H9 (cell line): ENCODE measurements around the gene GNPTAB. TPM values are rescaled to one million over a fixed set of nuclear protein-coding genes. Genes with fewer than 3 reads are reported as not detected.

Source experiments
- DNase-seq: peaks from one replicate; pipeline ENCODE4 v3.0.0-alpha.2; 2017
- H2AFZ ChIP-seq: one replicate; pipeline ENCODE4 v1.6.1; 2013; ENCODE audit warnings: mild to moderate bottlenecking, low read length, control low read depth, moderate library complexity
- H2AK5ac ChIP-seq: 2 replicates; pipeline ENCODE4 v1.6.1; 2013; ENCODE audit warnings: low read length, control low read depth, mixed read lengths; ENCODE audit not compliant: insufficient read length
- H2BK120ac ChIP-seq: one replicate; pipeline ENCODE4 v1.6.1; 2013; ENCODE audit warnings: low read depth, mild to moderate bottlenecking, low read length, control low read depth, inconsistent platforms; ENCODE audit not compliant: poor library complexity, severe bottlenecking
- H2BK12ac ChIP-seq: 2 replicates; pipeline ENCODE4 v1.6.1; 2013; ENCODE audit warnings: low read length, control low read depth, mixed read lengths, low read depth; ENCODE audit not compliant: insufficient read length
- H2BK15ac ChIP-seq: 2 replicates; pipeline ENCODE4 v1.6.1; 2013; ENCODE audit warnings: low read depth, low read length, control low read depth
- H2BK20ac ChIP-seq: one replicate; pipeline ENCODE4 v1.6.1; 2013; ENCODE audit warnings: low read depth, mild to moderate bottlenecking, low read length, control low read depth, inconsistent platforms; ENCODE audit not compliant: poor library complexity, severe bottlenecking
- H2BK5ac ChIP-seq: 2 replicates; pipeline ENCODE4 v1.6.1; 2013; ENCODE audit warnings: low read length, control low read depth, mixed read lengths; ENCODE audit not compliant: insufficient read length
- H3K14ac ChIP-seq: 2 replicates; pipeline ENCODE4 v1.6.1; 2013; ENCODE audit warnings: low read length, control low read depth; ENCODE audit not compliant: insufficient read depth
- H3K18ac ChIP-seq: 2 replicates; pipeline ENCODE4 v1.6.1; 2013; ENCODE audit warnings: low read depth, mild to moderate bottlenecking, mixed read lengths, low read length, control low read depth; ENCODE audit not compliant: insufficient read length
- H3K23ac ChIP-seq: 2 replicates; pipeline ENCODE4 v1.6.1; 2013; ENCODE audit warnings: low read length, control low read depth, mixed read lengths, low read depth; ENCODE audit not compliant: insufficient read length
- H3K23me2 ChIP-seq: 2 replicates; pipeline ENCODE4 v1.6.1; 2013; ENCODE audit warnings: low read depth, mild to moderate bottlenecking, mixed read lengths, low read length, control low read depth; ENCODE audit not compliant: insufficient read length, poor library complexity, severe bottlenecking
- H3K27ac ChIP-seq: 2 replicates; pipeline ENCODE4 v1.5.1; 2013; ENCODE audit warnings: low read length, control low read depth, mixed read lengths, low read depth; ENCODE audit not compliant: insufficient read length
- H3K27me3 ChIP-seq: 2 replicates; pipeline ENCODE4 v1.6.1; 2013; ENCODE audit warnings: low read length, control low read depth, inconsistent platforms; ENCODE audit not compliant: insufficient read depth
- H3K4ac ChIP-seq: 2 replicates; pipeline ENCODE4 v1.6.1; 2013; ENCODE audit warnings: low read depth, mild to moderate bottlenecking, control low read depth, inconsistent platforms, low read length, moderate library complexity
- H3K4me1 ChIP-seq: 2 replicates; pipeline ENCODE4 v1.6.1; 2013; ENCODE audit warnings: low read length, control low read depth, inconsistent platforms; ENCODE audit not compliant: insufficient read depth
- H3K4me2 ChIP-seq: 2 replicates; pipeline ENCODE4 v1.6.1; 2013; ENCODE audit warnings: low read length, control low read depth, mixed read lengths; ENCODE audit not compliant: insufficient read length, insufficient read depth
- H3K56ac ChIP-seq: 2 replicates; pipeline ENCODE4 v1.6.1; 2013; ENCODE audit warnings: low read depth, mild to moderate bottlenecking, mixed read lengths, low read length, control low read depth; ENCODE audit not compliant: insufficient read length
- H3K79me1 ChIP-seq: 2 replicates; pipeline ENCODE4 v1.6.1; 2013; ENCODE audit warnings: low read depth, mild to moderate bottlenecking, moderate library complexity, low read length, control low read depth, inconsistent platforms; ENCODE audit not compliant: insufficient read depth, poor library complexity, severe bottlenecking
- H3K79me2 ChIP-seq: 2 replicates; pipeline ENCODE4 v1.6.1; 2013; ENCODE audit warnings: low read length, control low read depth, inconsistent platforms; ENCODE audit not compliant: insufficient read depth
- H3K9ac ChIP-seq: 2 replicates; pipeline ENCODE4 v1.6.1; 2013; ENCODE audit warnings: low read length, control low read depth, mixed read lengths; ENCODE audit not compliant: insufficient read length; ENCODE audit errors: extremely low read depth
- H3K9me3 ChIP-seq: one replicate; pipeline ENCODE4 v1.6.1; 2013; ENCODE audit warnings: low read depth, low read length, inconsistent platforms; ENCODE audit not compliant: control insufficient read depth
- H3T11ph ChIP-seq: one replicate; pipeline ENCODE4 v1.6.1; 2013; ENCODE audit warnings: mild to moderate bottlenecking, low read length, control low read depth, inconsistent platforms
- H4K20me1 ChIP-seq: one replicate; pipeline ENCODE4 v1.6.1; 2013; ENCODE audit not compliant: control insufficient read depth, insufficient read length, insufficient read depth
- H4K5ac ChIP-seq: 2 replicates; pipeline ENCODE4 v1.6.1; 2013; ENCODE audit warnings: low read depth, mild to moderate bottlenecking, mixed read lengths, low read length, control low read depth; ENCODE audit not compliant: insufficient read length
- H4K8ac ChIP-seq: replicated peaks from 2 replicates; pipeline ENCODE4 v1.6.1; 2013; ENCODE audit warnings: low read length, control low read depth, mixed read lengths, low read depth; ENCODE audit not compliant: insufficient read length
- H4K91ac ChIP-seq: 2 replicates; pipeline ENCODE4 v1.6.1; 2013; ENCODE audit warnings: low read depth, mild to moderate bottlenecking, moderate library complexity, mixed read lengths, low read length, control low read depth; ENCODE audit not compliant: insufficient read length
- H3K27ac Mint-ChIP-seq, 3 experiments: 2 replicates in 2 of 3; 3 replicates in 1 of 3; pipeline ENCODE4 v1.8.0; 2020 to 2021; ENCODE audit warnings: mixed read lengths in 3 of 3, mild to moderate bottlenecking in 1 of 3, moderate library complexity in 1 of 3
- H3K27me3 Mint-ChIP-seq: 2 replicates; pipeline ENCODE4 v1.8.0; 2021; ENCODE audit warnings: low read depth, mild to moderate bottlenecking, moderate library complexity, mixed read lengths
- H3K36me3 Mint-ChIP-seq, 3 experiments: 2 replicates in 2 of 3; 3 replicates in 1 of 3; pipeline ENCODE4 v1.8.0; 2020 to 2021; ENCODE audit warnings: low read depth in 3 of 3, mixed read lengths in 3 of 3; ENCODE audit not compliant: insufficient read depth in 1 of 3
- H3K4me1 Mint-ChIP-seq, 2 experiments: 2 replicates each; pipeline ENCODE4 v1.8.0; 2020; ENCODE audit warnings: mixed read lengths in 2 of 2
- H3K4me3 Mint-ChIP-seq, 2 experiments: 2 replicates in 1 of 2; 3 replicates in 1 of 2; pipeline ENCODE4 v1.8.0; 2020 to 2021; ENCODE audit warnings: mild to moderate bottlenecking in 2 of 2, mixed read lengths in 2 of 2, moderate library complexity in 1 of 2
- H3K9me3 Mint-ChIP-seq, 2 experiments: 2 replicates in 1 of 2; 3 replicates in 1 of 2; pipeline ENCODE4 v1.8.0; 2020; ENCODE audit warnings: mild to moderate bottlenecking in 2 of 2, mixed read lengths in 2 of 2, moderate library complexity in 1 of 2
- WGBS: extraction: QIAGEN DNeasy Blood & Tissue Kit; methylation state at CpG from one replicate; pipeline ENCODE4 v1.1.7; 2013; ENCODE audit warnings: missing lambda C conversion rate, low lambda C conversion rate, mixed read lengths; ENCODE audit not compliant: insufficient read length; ENCODE audit errors: extremely low coverage; 5-methylcytosine and 5-hydroxymethylcytosine counted together
- total RNA-seq: library from RNA; stranded (reverse); gene quantifications from 2 replicates; pipeline ENCODE4 v1.2.1, GENCODE V29; 2021
- TF ChIP-seq, protein P1 (sequence below): fragments of 200-600 bp; sonication (generic); conservative IDR thresholded peaks from 3 replicates; pipeline ENCODE4 v1.8.0; 2021; ENCODE audit warnings: antibody characterized with exemption, mild to moderate bottlenecking

Gene GNPTAB
- total RNA-seq, 1 experiment from 2014 or later, result 44.3 TPM

GRCh38 chr12:101803978-101804377 is 26.8 kb downstream of the GNPTAB start:
- no peak overlapping the region for H3K4me3 Mint-ChIP-seq
- H3K4me2 ChIP-seq, result no peak overlapping the region
- no peak overlapping the region for H3K4ac ChIP-seq
- no peak overlapping the region for H2AK5ac ChIP-seq
- no peaks in the 10 kb centered on the region for H3K23me2 ChIP-seq
- no peak overlapping the region for H2AFZ ChIP-seq
- no peak overlapping the region for H4K5ac ChIP-seq
- H4K91ac ChIP-seq, result no peak overlapping the region
- no peaks in the 10 kb centered on the region for H3K27me3 ChIP-seq
- no peak overlapping the region for H3K23ac ChIP-seq
- peaks cover 13 to 27% of the 10 kb centered on the region in 2 experiments for H3K4me1 Mint-ChIP-seq
- H2BK5ac ChIP-seq, result no peak overlapping the region
- H3K9me3 Mint-ChIP-seq, result no peaks in the 10 kb centered on the region
- no peak overlapping the region for H2BK12ac ChIP-seq
- H3K18ac ChIP-seq, result no peak overlapping the region
- H3K9me3 ChIP-seq, result no peaks in the 10 kb centered on the region
- no peaks in the 10 kb centered on the region; the same call in 1 of the 2 replicates for H3K4me1 ChIP-seq
- H4K8ac ChIP-seq, result no peak overlapping the region
- no peaks in the 10 kb centered on the region; the same call in 1 of the 2 replicates for H3K79me2 ChIP-seq
- no peaks in the 10 kb centered on the region for H4K20me1 ChIP-seq
- no peak for DNase-seq
- TF ChIP-seq, protein P1, sequence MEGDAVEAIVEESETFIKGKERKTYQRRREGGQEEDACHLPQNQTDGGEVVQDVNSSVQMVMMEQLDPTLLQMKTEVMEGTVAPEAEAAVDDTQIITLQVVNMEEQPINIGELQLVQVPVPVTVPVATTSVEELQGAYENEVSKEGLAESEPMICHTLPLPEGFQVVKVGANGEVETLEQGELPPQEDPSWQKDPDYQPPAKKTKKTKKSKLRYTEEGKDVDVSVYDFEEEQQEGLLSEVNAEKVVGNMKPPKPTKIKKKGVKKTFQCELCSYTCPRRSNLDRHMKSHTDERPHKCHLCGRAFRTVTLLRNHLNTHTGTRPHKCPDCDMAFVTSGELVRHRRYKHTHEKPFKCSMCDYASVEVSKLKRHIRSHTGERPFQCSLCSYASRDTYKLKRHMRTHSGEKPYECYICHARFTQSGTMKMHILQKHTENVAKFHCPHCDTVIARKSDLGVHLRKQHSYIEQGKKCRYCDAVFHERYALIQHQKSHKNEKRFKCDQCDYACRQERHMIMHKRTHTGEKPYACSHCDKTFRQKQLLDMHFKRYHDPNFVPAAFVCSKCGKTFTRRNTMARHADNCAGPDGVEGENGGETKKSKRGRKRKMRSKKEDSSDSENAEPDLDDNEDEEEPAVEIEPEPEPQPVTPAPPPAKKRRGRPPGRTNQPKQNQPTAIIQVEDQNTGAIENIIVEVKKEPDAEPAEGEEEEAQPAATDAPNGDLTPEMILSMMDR, result no peak
- H2BK20ac ChIP-seq, result no peak overlapping the region
- H3K27me3 Mint-ChIP-seq, result no peaks in the 10 kb centered on the region
- H3K9ac ChIP-seq, result no peak overlapping the region
- no peak overlapping the region for H2BK120ac ChIP-seq
- H2BK15ac ChIP-seq, result no peak overlapping the region
- no peak overlapping the region for H3T11ph ChIP-seq
- no peak overlapping the region for H3K14ac ChIP-seq
- H3K27ac ChIP-seq, result no peak overlapping the region
- H3K36me3 Mint-ChIP-seq, result peaks cover 0 to 2% (median 0%) of the 10 kb centered on the region in 3 experiments; a peak in 2 of 7 replicates
- peak overlapping the region in 1 of 3 experiments; percentile 7; a peak in 3 of 7 replicates for H3K27ac Mint-ChIP-seq
- no peaks in the 10 kb centered on the region for H3K79me1 ChIP-seq
- no CpG with 5 or more reads among the region's 5 CpGs for WGBS
- H3K56ac ChIP-seq, result no peak overlapping the region
